Osteoblast (primary cell): Measurements from ENCODE around the gene LEP. TPM values are rescaled to one million over a fixed set of nuclear protein-coding genes. Genes with fewer than 3 reads are reported as not detected.

ENCODE experiments used
- DNase-seq: peaks from one replicate; pipeline ENCODE4 v3.0.0; 2011; ENCODE audit warnings: low spot score, mixed read lengths; ENCODE audit not compliant: insufficient read length; ENCODE audit errors: missing footprints
- H2AFZ ChIP-seq: 2 replicates; pipeline ENCODE4 v1.6.0; 2011; ENCODE audit warnings: mild to moderate bottlenecking, low read length
- H3K27ac ChIP-seq: 2 replicates; pipeline ENCODE4 v1.5.1; 2011; ENCODE audit warnings: mild to moderate bottlenecking, low read depth, low read length, moderate library complexity
- H3K27me3 ChIP-seq: 2 replicates; pipeline ENCODE4 v1.6.0; 2012; ENCODE audit warnings: mild to moderate bottlenecking, control low read depth, inconsistent platforms, low read length, moderate library complexity; ENCODE audit not compliant: insufficient read depth
- H3K36me3 ChIP-seq: 2 replicates; pipeline ENCODE4 v1.5.1; 2011; ENCODE audit warnings: mild to moderate bottlenecking, low read length, control low read depth, moderate library complexity; ENCODE audit not compliant: insufficient read depth
- H3K4me1 ChIP-seq: 2 replicates; pipeline ENCODE4 v1.5.1; 2011; ENCODE audit warnings: mild to moderate bottlenecking, low read length, control low read depth, moderate library complexity; ENCODE audit not compliant: insufficient read depth
- H3K4me2 ChIP-seq: 2 replicates; pipeline ENCODE4 v1.6.0; 2011; ENCODE audit warnings: mild to moderate bottlenecking, low read length; ENCODE audit not compliant: insufficient read depth
- H3K4me3 ChIP-seq: fragments of 200-600 bp; sonication (generic); 3 replicates; pipeline ENCODE4 v1.5.1; 2012; ENCODE audit warnings: mild to moderate bottlenecking, low read length, inconsistent platforms; ENCODE audit not compliant: insufficient read depth
- H3K79me2 ChIP-seq: 2 replicates; pipeline ENCODE4 v1.6.0; 2012; ENCODE audit warnings: mild to moderate bottlenecking, low read length, control low read depth, inconsistent platforms; ENCODE audit not compliant: insufficient read depth
- H3K9me3 ChIP-seq: 2 replicates; pipeline ENCODE4 v1.5.1; 2011; ENCODE audit warnings: low read depth, low read length, control low read depth
- H4K20me1 ChIP-seq: 2 replicates; pipeline ENCODE4 v1.6.0; 2012; ENCODE audit warnings: mild to moderate bottlenecking, low read length, control low read depth; ENCODE audit not compliant: insufficient read depth
- CTCF ChIP-seq: IDR thresholded peaks from 2 replicates; pipeline ENCODE4 v1.5.1; 2011; ENCODE audit warnings: mild to moderate bottlenecking, low read depth, low read length, moderate library complexity; ENCODE audit errors: extremely low read depth
- small RNA-seq: library from RNA; depleted of rRNA; stranded (forward); fragments of <200 nt; gene quantifications from one replicate; pipeline ENCODE3, GENCODE V24; 2012
- total RNA-seq: library from RNA; depleted of rRNA; stranded (reverse); fragments of >200 nt; gene quantifications from 2 replicates; pipeline ENCODE4 v1.2.3, GENCODE V29; 2012

The LEP gene
- total RNA-seq, 1 donor, result 0.36 TPM

GRCh38 chr7:128307061-128307460, 66.0 kb downstream of the LEP start:
- Histone ChIP-seq H3K4me1 (peaks cover 8% of the 10 kb centered on the region), H3K4me2 (no peak overlapping the region), H3K79me2 (no peaks in the 10 kb centered on the region), H3K4me3 (no peak overlapping the region), H3K36me3 (peaks cover 60% of the 10 kb centered on the region), H2AFZ (no peak overlapping the region), H3K9me3 (no peaks in the 10 kb centered on the region), H3K27me3 (no peaks in the 10 kb centered on the region), H3K27ac (no peak overlapping the region), H4K20me1 (peaks cover 2% of the 10 kb centered on the region)
- no peak for DNase-seq
- no peak for TF ChIP-seq CTCF

Small RNA genes within 50 kb of the gene (small RNA-seq; reads per million reads assigned to genes)
- gene MIR129-1, result not detected

Other genes starting within 250 kb of the LEP start
- 0.29 and 0.72 TPM in 2 replicates for gene LRRC4, start 209.8 kb upstream of the LEP start, total RNA-seq
- gene RBM28, start 102.6 kb downstream of the LEP start, total RNA-seq, result 12.1 and 16.6 TPM in 2 replicates
- gene PRRT4, start 120.4 kb downstream of the LEP start, total RNA-seq, result not detected in 2 replicates
- 31.5 and 35.8 TPM in 2 replicates for gene IMPDH1, start 168.7 kb downstream of the LEP start, total RNA-seq
- gene HILPDA, start 214.6 kb downstream of the LEP start, total RNA-seq, result 10.9 and 13.8 TPM in 2 replicates
- gene METTL2B, start 235.5 kb downstream of the LEP start, total RNA-seq, result 29.5 and 30.8 TPM in 2 replicates